Natural killer cell (primary cell): ENCODE results near the gene EPHA2. TPM values are rescaled to one million over a fixed set of nuclear protein-coding genes. Genes with fewer than 3 reads are reported as not detected.
A peak's percentile ranks its signal among the peaks of the same experiment; 100 is the strongest.
"Not testable (repeated sequence)": the region's sequence is repeated elsewhere in the genome, so short reads cannot be mapped to it uniquely, and the experiment has no call there.

Experiments used
- ATAC-seq, 3 donors: fragments of 150-1000 bp in 2 of 3; fragments of 200-7000 bp in 1 of 3; cut with Tn5 transposase; 1 replicate in 1 of 3; 2 replicates in 2 of 3; pipeline ENCODE4 v1.10.0; 2021; ENCODE audit warnings: mild to moderate bottlenecking in 2 of 3, moderate library complexity in 2 of 3
- DNase-seq, 2 donors: peaks; one replicate each; pipeline versions ENCODE4 v3.0.0 to v3.0.0-alpha.2; 2013 to 2021; ENCODE audit warnings: mixed read lengths in 1 of 2
- H3K27ac ChIP-seq: one replicate; pipeline ENCODE4 v1.5.1; 2013; ENCODE audit warnings: mild to moderate bottlenecking, low read length
- H3K27me3 ChIP-seq: one replicate; pipeline ENCODE4 v1.6.1; 2013; ENCODE audit warnings: low read length; ENCODE audit not compliant: control insufficient read depth, insufficient read depth
- H3K36me3 ChIP-seq: one replicate; pipeline ENCODE4 v1.6.1; 2013; ENCODE audit warnings: low read length; ENCODE audit not compliant: control insufficient read depth, insufficient read depth
- H3K4me1 ChIP-seq: one replicate; pipeline ENCODE4 v1.6.1; 2013; ENCODE audit warnings: low read length; ENCODE audit not compliant: control insufficient read depth, insufficient read depth
- H3K4me3 ChIP-seq: one replicate; pipeline ENCODE4 v1.5.1; 2013; ENCODE audit warnings: low read length
- H3K9me3 ChIP-seq: one replicate; pipeline ENCODE4 v1.6.1; 2013; ENCODE audit warnings: low read length; ENCODE audit not compliant: control insufficient read depth, insufficient read depth
- H3K27ac Mint-ChIP-seq, 2 donors: one replicate each; pipeline ENCODE4 v1.8.0; 2022; ENCODE audit warnings: mild to moderate bottlenecking in 2 of 2, mixed read lengths in 2 of 2, moderate library complexity in 1 of 2
- H3K27me3 Mint-ChIP-seq, 2 donors: one replicate each; pipeline ENCODE4 v1.8.0; 2022; ENCODE audit warnings: low read depth in 2 of 2, mixed read lengths in 2 of 2
- H3K36me3 Mint-ChIP-seq: one replicate; pipeline ENCODE4 v1.8.0; 2022; ENCODE audit warnings: mixed read lengths
- H3K4me1 Mint-ChIP-seq, 2 donors: one replicate each; pipeline ENCODE4 v1.8.0; 2022; ENCODE audit warnings: mixed read lengths in 2 of 2
- H3K4me3 Mint-ChIP-seq: one replicate; pipeline ENCODE4 v1.8.0; 2022; ENCODE audit warnings: mild to moderate bottlenecking, moderate library complexity, mixed read lengths
- H3K9me3 Mint-ChIP-seq, 2 donors: one replicate each; pipeline ENCODE4 v1.8.0; 2022; ENCODE audit warnings: mixed read lengths in 2 of 2
- CTCF ChIP-seq: fragments of 200-600 bp; IDR thresholded peaks from one replicate; pipeline ENCODE4 v1.8.0; 2022; ENCODE audit warnings: antibody characterized with exemption
- WGBS: methylation state at CpG from one replicate; pipeline ENCODE4 v1.1.7; 2013; ENCODE audit warnings: missing lambda C conversion rate; ENCODE audit not compliant: insufficient coverage; 5-methylcytosine and 5-hydroxymethylcytosine counted together
- intact Hi-C: fragments of 100-400 bp; cut with micrococcal nuclease; formaldehyde crosslinking; loops from one replicate; pipeline ENCODE4 v1.14.2; 2022
- total RNA-seq, 4 donors: library from RNA; stranded (reverse); fragments of 120-200 nt in 1 of 4; gene quantifications; one replicate each; pipeline versions ENCODE4 v1.2.3 to v1.2.4, GENCODE V29; 2013 to 2022

The EPHA2 gene
- total RNA-seq, 3 donors from 2014 or later (not counting 1 experiment from before 2014, with no cell fraction given): 0.13 TPM; not detected in 2

- peak overlapping the region in 1 of 2 donors; percentile 53 for H3K27ac Mint-ChIP-seq
- intact Hi-C loops: no loop called here
These were observed 43.8 kb upstream of the EPHA2 start for GRCh38 chr1:16199700-16200099.

GRCh38 chr1:16199157-16199501 lies 43.3 kb upstream of the EPHA2 start:
- no peak for ATAC-seq
- Histone ChIP-seq H3K27ac (no peak overlapping the region), H3K9me3 (no peaks in the 10 kb centered on the region), H3K4me1 (no peaks in the 10 kb centered on the region), H3K4me3 (no peak overlapping the region), H3K36me3 (peaks cover 9% of the 10 kb centered on the region), H3K27me3 (no peaks in the 10 kb centered on the region)
- no peaks in the 10 kb centered on the region for H3K9me3 Mint-ChIP-seq
- no peaks in the 10 kb centered on the region for H3K27me3 Mint-ChIP-seq
- no peak for DNase-seq
- WGBS: 36% methylated on average over 1 of the region's 1 CpG
- TF ChIP-seq CTCF: no peak
- no peak overlapping the region for H3K4me3 Mint-ChIP-seq
- peaks cover 0 to 24% of the 10 kb centered on the region in 2 donors for H3K4me1 Mint-ChIP-seq
- intact Hi-C loops: no loop called here
- peak overlapping the region in 1 of 2 donors; percentile 53 for H3K27ac Mint-ChIP-seq
- no peaks in the 10 kb centered on the region for H3K36me3 Mint-ChIP-seq

More at GRCh38 chr1:16199700-16200099, 43.8 kb upstream of the EPHA2 start:
- Mint-ChIP-seq H3K27me3 (no peaks in the 10 kb centered on the region), H3K9me3 (no peaks in the 10 kb centered on the region), H3K4me3 (no peak overlapping the region), H3K36me3 (no peaks in the 10 kb centered on the region), H3K4me1 (peaks cover 0 to 30% of the 10 kb centered on the region in 2 donors)
- Histone ChIP-seq H3K9me3 (no peaks in the 10 kb centered on the region), H3K4me3 (no peak overlapping the region), H3K27ac (no peak overlapping the region), H3K36me3 (peaks cover 11% of the 10 kb centered on the region), H3K27me3 (no peaks in the 10 kb centered on the region), H3K4me1 (no peaks in the 10 kb centered on the region)
- ATAC-seq: no peak
- DNase-seq: no peak
- no peak for TF ChIP-seq CTCF
- 93% methylated on average over 4 of the region's 4 CpGs for WGBS

- no peaks in the 10 kb centered on the region for H3K4me1 ChIP-seq
- DNase-seq (no peak), ATAC-seq (no peak)
- H3K4me3 ChIP-seq: no peak overlapping the region
- intact Hi-C loops: no loop called here
- Mint-ChIP-seq H3K27me3 (no peaks in the 10 kb centered on the region), H3K4me3 (no peak overlapping the region), H3K9me3 (no peaks in the 10 kb centered on the region), H3K4me1 (peaks cover 0 to 20% of the 10 kb centered on the region in 2 donors), H3K27ac (peak overlapping the region in 1 of 2 donors; percentile 53), H3K36me3 (no peaks in the 10 kb centered on the region)
- H3K27me3 ChIP-seq: no peaks in the 10 kb centered on the region
- H3K9me3 ChIP-seq: no peaks in the 10 kb centered on the region
- TF ChIP-seq CTCF: no peak
- no peak overlapping the region for H3K27ac ChIP-seq
- 95% methylated on average over 8 of the region's 8 CpGs for WGBS
- H3K36me3 ChIP-seq: peaks cover 9% of the 10 kb centered on the region
These were observed 42.7 kb upstream of the EPHA2 start for GRCh38 chr1:16198444-16199156.

GRCh38 chr1:16196874-16197273 lies 41.0 kb upstream of the EPHA2 start:
- no peak overlapping the region for H3K4me3 ChIP-seq
- no peaks in the 10 kb centered on the region for H3K36me3 Mint-ChIP-seq
- H3K27ac Mint-ChIP-seq: peak overlapping the region in 1 of 2 donors; percentile 27

GRCh38 chr1:16196139-16196538 lies 40.3 kb upstream of the EPHA2 start:
- H3K9me3 ChIP-seq, H3K27ac Mint-ChIP-seq, intact Hi-C loops, H3K36me3 Mint-ChIP-seq, H3K27me3 ChIP-seq, H3K27ac ChIP-seq, H3K36me3 ChIP-seq, H3K27me3 Mint-ChIP-seq, ATAC-seq, H3K4me1 ChIP-seq, DNase-seq, H3K4me3 Mint-ChIP-seq, H3K9me3 Mint-ChIP-seq, H3K4me3 ChIP-seq: not testable (repeated sequence)
- 92% methylated on average over 4 of the region's 4 CpGs for WGBS
- peaks cover 0 to 14% of the 10 kb centered on the region in 2 donors for H3K4me1 Mint-ChIP-seq

More at GRCh38 chr1:16196874-16197273, 41.0 kb upstream of the EPHA2 start:
- no peaks in the 10 kb centered on the region for H3K27me3 Mint-ChIP-seq
- Histone ChIP-seq H3K4me1 (no peaks in the 10 kb centered on the region), H3K36me3 (peaks cover 7% of the 10 kb centered on the region), H3K9me3 (no peaks in the 10 kb centered on the region), H3K27me3 (no peaks in the 10 kb centered on the region), H3K27ac (no peak overlapping the region)
- ATAC-seq: no peak
- no peak overlapping the region for H3K4me3 Mint-ChIP-seq
- 58% methylated on average over 3 of the region's 3 CpGs for WGBS
- intact Hi-C loops: no loop called here
- TF ChIP-seq CTCF: no peak
- no peak for DNase-seq
- H3K4me1 Mint-ChIP-seq: peaks cover 0 to 14% of the 10 kb centered on the region in 2 donors
- no peaks in the 10 kb centered on the region for H3K9me3 Mint-ChIP-seq
